HepG2 (cell line): ENCODE results near the gene NLRP11. TPM values are rescaled to one million over a fixed set of nuclear protein-coding genes. Genes with fewer than 3 reads are reported as not detected.
A peak's percentile ranks its signal among the peaks of the same experiment; 100 is the strongest.

Experiments used
- ATAC-seq: fragments of 200-7000 bp; cut with Tn5 transposase; 3 replicates; pipeline ENCODE4 v1.9.1; 2020; ENCODE audit warnings: mild to moderate bottlenecking, moderate library complexity
- BruUV-seq: library from RNA; stranded (reverse); fragments of 400-500 nt; replicated peaks from 2 replicates; lab custom pipeline; 2021; lab: Mats Ljungman, UMichigan
- CTCF ChIA-PET: fragments of 300-600 bp; formaldehyde crosslinking; extraction: SDS; loops from one replicate; lab custom pipeline; 2021; ENCODE audit warnings: low total read pairs, inconsistent platforms, low intra/inter-chr PET ratio; lab: Yijun Ruan, JAX
- POLR2A ChIA-PET: fragments of 350-600 bp; sonication (Branson Sonifier 250); formaldehyde crosslinking; loops from one replicate; lab custom pipeline; 2020; ENCODE audit warnings: antibody characterized with exemption, inconsistent platforms; lab: Yijun Ruan, JAX
- DNase-seq: peaks from one replicate; pipeline ENCODE4 v3.0.0-alpha.2; 2015; ENCODE audit warnings: low spot score
- FAIRE-seq: peaks from 3 replicates; lab custom pipeline; 2011; peaks lifted over from hg19 to GRCh38; lab: Jason Lieb, UNC
- H2AFZ ChIP-seq: one replicate; pipeline ENCODE4 v1.6.1; 2011; ENCODE audit warnings: low read length, inconsistent platforms
- H3K27ac ChIP-seq: fragments of 300-600 bp; 3 replicates; pipeline ENCODE4 v1.8.0; 2011; ENCODE audit warnings: mixed run types, mild to moderate bottlenecking, mixed read lengths, low read length, inconsistent platforms; ENCODE audit not compliant: insufficient read depth; ENCODE audit errors: extremely low read length
- H3K27me3 ChIP-seq, 2 experiments: fragments of 200-600 bp in 1 of 2; 2 replicates in 1 of 2; 3 replicates in 1 of 2; pipeline versions ENCODE4 v1.6.0 to v1.8.0; 2011; ENCODE audit warnings: low read length in 2 of 2, mild to moderate bottlenecking in 2 of 2, moderate library complexity in 2 of 2, inconsistent platforms in 1 of 2; ENCODE audit not compliant: insufficient read depth in 2 of 2, control insufficient read depth in 1 of 2
- H3K36me3 ChIP-seq, 2 experiments: fragments of 200-600 bp in 1 of 2; replicated peaks in 1 of 2; 2 replicates in 1 of 2; 3 replicates in 1 of 2; pipeline versions ENCODE4 v1.5.1 to v1.8.0; 2011; ENCODE audit warnings: low read length in 2 of 2, inconsistent platforms in 1 of 2; ENCODE audit not compliant: insufficient read depth in 2 of 2, control insufficient read depth in 1 of 2
- H3K4me1 ChIP-seq: 2 replicates; pipeline ENCODE4 v1.5.1; 2012; ENCODE audit warnings: low read length, inconsistent platforms; ENCODE audit not compliant: insufficient read depth
- H3K4me2 ChIP-seq: 2 replicates; pipeline ENCODE4 v1.6.0; 2011; ENCODE audit warnings: low read depth, low read length, inconsistent platforms
- H3K4me3 ChIP-seq, 3 experiments: fragments of 200-600 bp in 1 of 3; sonication (generic), shearing (Covaris generic) in 1 of 3; replicated peaks in 1 of 3; 2 replicates each; pipeline ENCODE4 v1.5.1; 2011 to 2016; ENCODE audit warnings: low read length in 3 of 3, inconsistent platforms in 2 of 3, low read depth in 2 of 3, mild to moderate bottlenecking in 2 of 3, control low read depth in 1 of 3, mixed read lengths in 1 of 3; ENCODE audit not compliant: insufficient read depth in 1 of 3
- H3K79me2 ChIP-seq: one replicate; pipeline ENCODE4 v1.6.1; 2011; ENCODE audit warnings: low read length, inconsistent platforms; ENCODE audit not compliant: insufficient read depth
- H3K9ac ChIP-seq: 2 replicates; pipeline ENCODE4 v1.6.0; 2011; ENCODE audit warnings: mild to moderate bottlenecking, low read depth, low read length, inconsistent platforms; ENCODE audit not compliant: insufficient read depth
- H3K9me3 ChIP-seq: 2 replicates; pipeline ENCODE4 v1.5.1; 2012; ENCODE audit warnings: mild to moderate bottlenecking, low read length
- H4K20me1 ChIP-seq: 2 replicates; pipeline ENCODE4 v1.6.0; 2011; ENCODE audit warnings: inconsistent platforms, mild to moderate bottlenecking, low read length, moderate library complexity; ENCODE audit not compliant: insufficient read depth
- ARNTL ChIP-seq: sonication (generic); formaldehyde crosslinking; IDR thresholded peaks from 2 replicates; pipeline ENCODE4 v1.4.0; 2020; ENCODE audit warnings: mild to moderate bottlenecking, missing genetic modification reagents
- ELF3 ChIP-seq: IDR thresholded peaks from 2 replicates; pipeline ENCODE4 v1.6.1; 2016; ENCODE audit warnings: missing genetic modification reagents, missing compliant biosample characterization
- FIP1L1 ChIP-seq: fragments of 200-400 bp; formaldehyde crosslinking; IDR thresholded peaks from 2 replicates; pipeline ENCODE4 v1.6.1; 2018; ENCODE audit warnings: low read depth, mild to moderate bottlenecking, low read length, moderate library complexity, borderline replicate concordance; ENCODE audit not compliant: insufficient read depth
- HNRNPUL1 ChIP-seq: fragments of 200-400 bp; formaldehyde crosslinking; IDR thresholded peaks from 2 replicates; pipeline ENCODE4 v1.6.1; 2017; ENCODE audit warnings: low read depth, mild to moderate bottlenecking, low read length, moderate library complexity
- JUNB ChIP-seq: sonication (generic); formaldehyde crosslinking; IDR thresholded peaks from 2 replicates; pipeline ENCODE4 v1.8.0; 2022; ENCODE audit warnings: missing genetic modification reagents, mild to moderate bottlenecking, borderline replicate concordance
- MAFK ChIP-seq, 2 experiments: IDR thresholded peaks in 1 of 2; conservative IDR thresholded peaks in 1 of 2; 2 replicates each; pipeline ENCODE4 v1.6.1; 2011; ENCODE audit warnings: improper control_type of control experiment in 2 of 2, low read length in 2 of 2
- PHF5A ChIP-seq: IDR thresholded peaks from one replicate; pipeline ENCODE4 v1.6.1; 2018; ENCODE audit warnings: low read depth, missing genetic modification reagents; ENCODE audit not compliant: unreplicated experiment
- ZBTB38 ChIP-seq: sonication (generic); formaldehyde crosslinking; IDR thresholded peaks from 2 replicates; pipeline ENCODE4 v1.5.1; 2020; ENCODE audit warnings: mild to moderate bottlenecking, missing genetic modification reagents
- ZFP62 ChIP-seq: sonication (generic); formaldehyde crosslinking; IDR thresholded peaks from 2 replicates; pipeline ENCODE4 v1.4.0; 2020; ENCODE audit warnings: missing genetic modification reagents
- ZNF101 ChIP-seq: sonication (generic); formaldehyde crosslinking; IDR thresholded peaks from 2 replicates; pipeline ENCODE4 v1.4.0; 2020; ENCODE audit warnings: mild to moderate bottlenecking, low read depth, missing genetic modification reagents, borderline replicate concordance
- ZNF207 ChIP-seq: fragments of 450-650 bp; IDR thresholded peaks from 2 replicates; pipeline ENCODE4 v1.6.1; 2016; ENCODE audit warnings: antibody characterized with exemption, borderline replicate concordance
- ZNF230 ChIP-seq: sonication (generic); formaldehyde crosslinking; IDR thresholded peaks from 2 replicates; pipeline ENCODE4 v1.4.0; 2020; ENCODE audit warnings: mild to moderate bottlenecking, missing genetic modification reagents
- ZNF644 ChIP-seq: IDR thresholded peaks from 2 replicates; pipeline ENCODE4 v1.6.1; 2016; ENCODE audit warnings: low read depth
- ZNF672 ChIP-seq: sonication (generic); formaldehyde crosslinking; IDR thresholded peaks from 2 replicates; pipeline ENCODE4 v1.8.1; 2022; ENCODE audit warnings: missing genetic modification reagents
- ZNF713 ChIP-seq: sonication (generic); formaldehyde crosslinking; IDR thresholded peaks from 2 replicates; pipeline ENCODE4 v1.4.0; 2020; ENCODE audit warnings: mild to moderate bottlenecking, missing genetic modification reagents
- WGBS: methylation state at CpG from one replicate; pipeline ENCODE4 v1.1.6; 2017; ENCODE audit warnings: low lambda C conversion rate; 5-methylcytosine and 5-hydroxymethylcytosine counted together
- in situ Hi-C: cut with HindIII; loops from 2 replicates; pipeline ENCODE4 v1.10.0; 2017; ENCODE audit warnings: low pct_unique_long_range_greater_than_20kb; ENCODE audit not compliant: extremely low pct_ligation_motif_present
- intact Hi-C: fragments of 100-400 bp; cut with micrococcal nuclease; formaldehyde crosslinking; loops from one replicate; pipeline ENCODE4 v1.10.0; 2022; ENCODE audit not compliant: unreplicated experiment
- polyA plus RNA-seq, 8 experiments: library from polyadenylated mRNA; depleted of rRNA in 3 of 8; stranded (reverse) in 7 of 8; unstranded in 1 of 8; fragments of >200 nt; fragmentation: Illumina TruSeq in 4 of 8; extraction: Trizol in 4 of 8; gene quantifications; 2 replicates each; pipeline versions ENCODE4 v1.2.1 to v1.2.3, GENCODE V29; 2011 to 2016; ENCODE audit warnings: low read depth in 4 of 8, missing spikeins in 1 of 8, mixed read lengths in 1 of 8; ENCODE audit not compliant: insufficient read depth in 1 of 8
- total RNA-seq, 5 experiments: library from RNA; depleted of rRNA; stranded (reverse); fragments of >200 nt; fragmentation: Illumina TruSeq; extraction: Trizol; gene quantifications; 2 replicates each; pipeline ENCODE4 v1.2.3, GENCODE V29; 2016; ENCODE audit warnings: low read depth in 1 of 5
- TF ChIP-seq, protein P1 (sequence below): sonication (generic); formaldehyde crosslinking; IDR thresholded peaks from 2 replicates; pipeline ENCODE4 v1.4.0; 2020; ENCODE audit warnings: missing genetic modification reagents, mild to moderate bottlenecking, borderline replicate concordance

The NLRP11 gene
- total and polyA plus RNA-seq, 2 of the 13 experiments (the other 11 are each of a cell fraction or from before 2014, with no cell fraction given): 0.02 TPM; not detected in 1

DNA sequence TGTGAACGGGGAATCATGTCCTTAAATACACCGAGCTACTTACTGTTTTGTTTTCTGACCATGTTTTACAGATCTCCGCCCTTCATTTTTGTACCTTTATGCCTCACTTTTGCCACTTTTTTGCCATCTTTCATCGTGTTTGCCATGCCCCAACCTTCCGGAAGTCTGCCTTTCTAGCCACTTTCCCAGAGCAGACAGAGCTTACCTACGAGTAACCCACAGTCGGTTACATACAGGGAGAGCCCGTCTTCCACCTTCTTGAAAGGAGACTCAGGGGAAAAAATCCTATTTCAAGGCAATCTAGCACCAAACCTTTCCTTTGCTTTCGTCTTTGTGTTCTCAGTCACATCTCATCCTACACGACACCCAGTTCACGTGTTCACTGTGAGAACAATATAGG, 36.8 kb downstream of the NLRP11 start (continued):
- no peak for TF ChIP-seq ZNF713 (CRISPR knock-in tag)

DNA sequence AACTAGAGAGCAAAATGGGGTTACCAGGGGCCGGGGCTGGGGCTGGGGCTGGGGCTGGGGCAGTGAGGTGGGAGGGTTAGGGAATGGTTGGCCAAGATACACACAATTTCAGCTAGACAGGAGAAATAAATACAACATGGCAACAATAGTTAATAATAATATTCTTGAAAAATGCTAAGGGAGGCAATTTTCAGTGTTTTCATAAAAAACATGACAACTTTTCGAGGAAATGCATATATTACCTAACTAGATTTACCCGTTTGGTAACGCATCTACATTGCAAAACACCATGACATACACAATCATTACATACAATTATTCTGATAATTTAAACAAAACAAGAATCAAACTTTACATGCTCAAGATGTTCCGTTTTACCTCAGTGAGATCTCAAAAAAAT, 50.7 kb downstream of the NLRP11 start:
- no peak for FAIRE-seq
- H3K36me3 ChIP-seq: no peaks in the 10 kb centered on the region
- in situ Hi-C loops: no loop called here
- no TSS peak for BruUV-seq
- H3K27me3 ChIP-seq: peaks cover 0 to 12% of the 10 kb centered on the region in 2 experiments; a peak in 2 of 5 replicates
- H3K4me2 ChIP-seq: no peak overlapping the region
- no peaks in the 10 kb centered on the region for H4K20me1 ChIP-seq
- CTCF ChIA-PET: no interaction called here
- no peaks in the 10 kb centered on the region for H3K9me3 ChIP-seq
- no peaks in the 10 kb centered on the region for H3K79me2 ChIP-seq
- no peak overlapping the region for H3K9ac ChIP-seq
- no peak for DNase-seq
- no peak overlapping the region for H2AFZ ChIP-seq
- intact Hi-C loops: no loop called here
- TF ChIP-seq ARNTL (no peak), MAFK (conservative IDR thresholded peaks at IDR 0.05 in 1 of 2, IDR thresholded peaks at IDR 0.05 in 1 of 2; ENCODE audit: low read length in 2 of 2) (peak in 1 of 2 experiments; percentile 52; a peak in 2 of 4 replicates)
- no peak for ATAC-seq
- H3K4me1 ChIP-seq: no peaks in the 10 kb centered on the region
- 7% methylated on average over 5 of the region's 5 CpGs for WGBS
- POLR2A ChIA-PET: no interaction called here
- no peak overlapping the region for H3K27ac ChIP-seq
- no peak overlapping the region for H3K4me3 ChIP-seq

DNA sequence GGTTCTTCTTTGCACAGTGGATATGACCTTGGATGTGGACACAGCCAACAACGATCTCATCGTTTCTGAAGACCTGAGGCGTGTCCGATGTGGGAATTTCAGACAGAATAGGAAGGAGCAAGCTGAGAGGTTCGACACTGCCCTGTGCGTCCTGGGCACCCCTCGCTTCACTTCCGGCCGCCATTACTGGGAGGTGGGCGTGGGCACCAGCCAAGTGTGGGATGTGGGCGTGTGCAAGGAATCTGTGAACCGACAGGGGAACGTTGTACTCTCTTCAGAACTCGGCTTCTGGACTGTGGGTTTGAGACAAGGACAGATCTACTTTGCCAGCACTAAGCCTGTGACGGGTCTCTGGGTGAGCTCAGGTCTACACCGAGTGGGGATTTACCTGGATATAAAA, 53.5 kb downstream of the NLRP11 start:
- TF ChIP-seq MAFK (conservative IDR thresholded peaks at IDR 0.05 in 1 of 2, IDR thresholded peaks at IDR 0.05 in 1 of 2; ENCODE audit: low read length in 2 of 2): no peak
- TF ChIP-seq FIP1L1: no peak
- no peak for TF ChIP-seq ZBTB38 (CRISPR knock-in tag)
- no peak for TF ChIP-seq ZNF672
- no peak for TF ChIP-seq HNRNPUL1
- TF ChIP-seq ZNF644 (CRISPR knock-in tag): no peak
- TF ChIP-seq ZNF230: no peak
- no peak for TF ChIP-seq ELF3 (CRISPR knock-in tag)
- no peak for TF ChIP-seq PHF5A (CRISPR knock-in tag)
- TF ChIP-seq ZFP62: no peak
- no peak for TF ChIP-seq JUNB (CRISPR knock-in tag)
- TF ChIP-seq ZNF101 (CRISPR knock-in tag): no peak
- TF ChIP-seq, protein P1, sequence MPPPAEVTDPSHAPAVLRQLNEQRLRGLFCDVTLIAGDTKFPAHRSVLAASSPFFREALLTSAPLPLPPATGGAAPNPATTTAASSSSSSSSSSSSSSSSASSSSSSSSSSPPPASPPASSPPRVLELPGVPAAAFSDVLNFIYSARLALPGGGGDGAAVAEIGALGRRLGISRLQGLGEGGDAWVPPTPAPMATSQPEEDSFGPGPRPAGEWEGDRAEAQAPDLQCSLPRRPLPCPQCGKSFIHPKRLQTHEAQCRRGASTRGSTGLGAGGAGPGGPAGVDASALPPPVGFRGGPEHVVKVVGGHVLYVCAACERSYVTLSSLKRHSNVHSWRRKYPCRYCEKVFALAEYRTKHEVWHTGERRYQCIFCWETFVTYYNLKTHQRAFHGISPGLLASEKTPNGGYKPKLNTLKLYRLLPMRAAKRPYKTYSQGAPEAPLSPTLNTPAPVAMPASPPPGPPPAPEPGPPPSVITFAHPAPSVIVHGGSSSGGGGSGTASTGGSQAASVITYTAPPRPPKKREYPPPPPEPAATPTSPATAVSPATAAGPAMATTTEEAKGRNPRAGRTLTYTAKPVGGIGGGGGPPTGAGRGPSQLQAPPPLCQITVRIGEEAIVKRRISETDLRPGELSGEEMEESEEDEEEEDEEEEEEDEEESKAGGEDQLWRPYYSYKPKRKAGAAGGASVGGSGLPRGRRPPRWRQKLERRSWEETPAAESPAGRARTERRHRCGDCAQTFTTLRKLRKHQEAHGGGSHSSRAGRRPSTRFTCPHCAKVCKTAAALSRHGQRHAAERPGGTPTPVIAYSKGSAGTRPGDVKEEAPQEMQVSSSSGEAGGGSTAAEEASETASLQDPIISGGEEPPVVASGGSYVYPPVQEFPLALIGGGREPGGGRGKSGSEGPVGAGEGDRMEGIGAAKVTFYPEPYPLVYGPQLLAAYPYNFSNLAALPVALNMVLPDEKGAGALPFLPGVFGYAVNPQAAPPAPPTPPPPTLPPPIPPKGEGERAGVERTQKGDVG (CRISPR knock-in tag): no peak
- TF ChIP-seq ZNF207: no peak
- ATAC-seq: no peak
- 21% methylated on average over 11 of the region's 16 CpGs for WGBS
- H3K27ac ChIP-seq: no peak overlapping the region
- no peak overlapping the region for H2AFZ ChIP-seq
- H3K4me3 ChIP-seq: no peak overlapping the region
- ChIA-PET POLR2A (no interaction called here), CTCF (no interaction called here)
- no peak overlapping the region for H3K9ac ChIP-seq
- no peaks in the 10 kb centered on the region for H4K20me1 ChIP-seq
- in situ Hi-C loops (no loop called here), intact Hi-C loops (no loop called here)
- no TSS peak for BruUV-seq
- no peaks in the 10 kb centered on the region for H3K9me3 ChIP-seq
- H3K4me2 ChIP-seq: no peak overlapping the region
- H3K79me2 ChIP-seq: no peaks in the 10 kb centered on the region
- no peaks in the 10 kb centered on the region for H3K36me3 ChIP-seq
- FAIRE-seq: no peak
- H3K27me3 ChIP-seq: peaks cover 0 to 14% of the 10 kb centered on the region in 2 experiments; a peak in 2 of 5 replicates
- H3K4me1 ChIP-seq: no peaks in the 10 kb centered on the region
- no peak for DNase-seq
